Fibroblast of the conjunctiva (primary cell): ENCODE measurements around the gene PDE3A.
A peak's percentile ranks its signal among the peaks of the same experiment; 100 is the strongest.
"Not testable (repeated sequence)": the region's sequence is repeated elsewhere in the genome, so short reads cannot be mapped to it uniquely, and the experiment has no call there.

Experiments
- DNase-seq: peaks from one replicate; pipeline ENCODE4 v3.0.0-alpha.2; 2010; ENCODE audit warnings: low read depth

PDE3A gene

GRCh38 chr12:20368114-20368650 lies at the start of gene PDE3A:
PDE3A (plus strand) TSS chr12:20368537; CDS start chr12:20369285, 748 bp downstream.
- DNase-seq, result peak; percentile 56

- DNase-seq, result no peak
Observed at GRCh38 chr12:20319366-20319765, 49.0 kb upstream of the PDE3A start.

- DNase-seq, result no peak
Observed at GRCh38 chr12:20320552-20320951, 47.8 kb upstream of the PDE3A start.

GRCh38 chr12:20330826-20331505 lies 37.4 kb upstream of the PDE3A start:
- DNase-seq, result not testable (repeated sequence)

- no peak for DNase-seq
Observed at GRCh38 chr12:20339060-20339459, 29.3 kb upstream of the PDE3A start.

- no peak for DNase-seq
Observed at GRCh38 chr12:20342111-20342510, 26.2 kb upstream of the PDE3A start.

GRCh38 chr12:20345866-20346265 lies 22.5 kb upstream of the PDE3A start:
- no peak for DNase-seq

GRCh38 chr12:20350026-20350425 lies 18.3 kb upstream of the PDE3A start:
- no peak for DNase-seq

GRCh38 chr12:20350495-20350894 lies 17.8 kb upstream of the PDE3A start:
- peak; percentile 17 for DNase-seq

GRCh38 chr12:20351406-20351805 lies 16.9 kb upstream of the PDE3A start:
- no peak for DNase-seq

- no peak for DNase-seq
Observed at GRCh38 chr12:20356048-20356447, 12.3 kb upstream of the PDE3A start.

GRCh38 chr12:20360407-20360806 lies 7.9 kb upstream of the PDE3A start:
- DNase-seq, result no peak

GRCh38 chr12:20361416-20361815 lies 6.9 kb upstream of the PDE3A start:
- no peak for DNase-seq

- DNase-seq, result no peak
Observed at GRCh38 chr12:20364501-20364900, 3.8 kb upstream of the PDE3A start.

GRCh38 chr12:20366776-20367409 lies 1.4 kb upstream of the PDE3A start:
- DNase-seq, result no peak

GRCh38 chr12:20367583-20368113 lies 689 bp upstream of the PDE3A start:
- no peak for DNase-seq

GRCh38 chr12:20368651-20369304 lies 441 bp downstream of the PDE3A start:
- DNase-seq, result peak; percentile 5

- DNase-seq, result peak; percentile 37
Observed at GRCh38 chr12:20369305-20370013, 1.1 kb downstream of the PDE3A start.

GRCh38 chr12:20370014-20370386 lies 1.7 kb downstream of the PDE3A start:
- DNase-seq, result no peak

GRCh38 chr12:20370866-20371519 lies 2.7 kb downstream of the PDE3A start:
- DNase-seq, result no peak

- no peak for DNase-seq
Observed at GRCh38 chr12:20372326-20373096, 4.2 kb downstream of the PDE3A start.
